ENCODE results near the gene PAOX. TPM values are rescaled to one million over a fixed set of nuclear protein-coding genes. Genes with fewer than 3 reads are reported as not detected.
A peak's percentile ranks its signal among the peaks of the same experiment; 100 is the strongest.

The PAOX gene
- total and polyA plus RNA-seq, 2 donors (not counting 1 experiment from before 2014, with no cell fraction given) = 21.1 to 24.9 TPM

DNA sequence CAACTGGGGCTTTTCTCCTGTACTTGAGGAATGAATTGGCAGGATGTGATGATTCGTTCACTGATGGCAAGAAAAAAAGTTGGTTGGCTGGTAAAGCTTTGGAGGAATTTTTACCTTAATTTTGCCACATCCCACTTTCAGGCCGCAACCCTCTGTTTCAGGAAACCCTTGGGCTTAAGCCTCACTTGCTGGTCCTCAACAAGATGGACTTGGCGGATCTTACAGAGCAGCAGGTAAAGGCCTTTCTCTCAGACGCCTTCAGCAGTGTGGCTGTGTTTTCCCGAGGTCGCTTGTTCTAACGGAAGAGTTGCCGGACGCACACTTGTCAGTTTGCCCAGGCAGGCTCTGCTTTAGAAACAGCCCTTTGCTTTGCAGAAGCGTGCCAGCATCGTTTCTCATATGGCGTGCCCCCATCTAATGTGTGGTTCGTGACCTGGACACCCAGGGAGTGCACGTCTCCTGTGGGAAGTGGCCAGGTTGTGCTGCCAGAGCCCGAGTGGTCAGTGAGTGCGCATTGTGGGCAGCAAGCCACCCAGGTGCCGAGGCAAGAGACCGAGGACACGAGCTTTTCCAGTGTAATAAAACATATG lies 17.1 kb downstream of the PAOX start:
- POLR2A ChIA-PET = no interaction called here
- peak overlapping the region; percentile 92 for H3K4me3 Mint-ChIP-seq
- Histone ChIP-seq H3K79me2 (ENCODE audit: control insufficient read depth, insufficient read depth, low read length) (peaks cover 33% of the 10 kb centered on the region), H3K4me3 (ENCODE audit: control extremely low read depth in 1 of 5, extremely low read depth in 1 of 5, insufficient read depth in 1 of 5, low read depth in 2 of 5, low read length in 4 of 5) (no peak overlapping the region), H3K4me2 (replicated peaks; ENCODE audit: low read depth, low read length, poor library complexity, severe bottlenecking) (no peak overlapping the region), H3K9me3 (ENCODE audit: control extremely low read depth in 1 of 3, control insufficient read depth in 2 of 3, insufficient read depth in 1 of 3, low read length in 2 of 3) (no peaks in the 10 kb centered on the region), H3K9ac (ENCODE audit: low read length) (no peak overlapping the region), H3K27ac (ENCODE audit: low read length in 2 of 2) (no peak overlapping the region), H4K20me1 (ENCODE audit: control insufficient read depth, insufficient read depth, low read length, poor library complexity, severe bottlenecking) (peaks cover 23% of the 10 kb centered on the region), H3K27me3 (replicated peaks in 1 of 4; ENCODE audit: control extremely low read depth in 1 of 4, control insufficient read depth in 3 of 4, insufficient read depth in 4 of 4, low read length in 3 of 4) (no peaks in the 10 kb centered on the region), H3K4me1 (ENCODE audit: control insufficient read depth in 2 of 2, insufficient read depth in 2 of 2, low read length in 2 of 2) (peaks cover 36 to 46% of the 10 kb centered on the region in 2 donors), H3K36me3 (replicated peaks in 1 of 2; ENCODE audit: control extremely low read depth in 1 of 2, control insufficient read depth in 1 of 2, extremely low read depth in 1 of 2, insufficient read depth in 2 of 2, low read length in 1 of 2) (peaks cover 0 to 37% of the 10 kb centered on the region in 2 experiments), H2AFZ (ENCODE audit: insufficient read depth, low read depth, low read length, poor library complexity, severe bottlenecking) (no peak overlapping the region)
- H3K27me3 Mint-ChIP-seq = no peaks in the 10 kb centered on the region
- H3K27ac Mint-ChIP-seq = no peak overlapping the region
- no peaks in the 10 kb centered on the region for H3K9me3 Mint-ChIP-seq (ENCODE audit: insufficient read depth)
- H3K4me1 Mint-ChIP-seq = peaks cover 52% of the 10 kb centered on the region
- TF ChIP-seq EZH2 (IDR thresholded peaks at IDR 0.05; ENCODE audit: borderline replicate concordance, insufficient read depth, low read depth, low read length, poor library complexity, severe bottlenecking) = no peak
- TF ChIP-seq, protein P1, sequence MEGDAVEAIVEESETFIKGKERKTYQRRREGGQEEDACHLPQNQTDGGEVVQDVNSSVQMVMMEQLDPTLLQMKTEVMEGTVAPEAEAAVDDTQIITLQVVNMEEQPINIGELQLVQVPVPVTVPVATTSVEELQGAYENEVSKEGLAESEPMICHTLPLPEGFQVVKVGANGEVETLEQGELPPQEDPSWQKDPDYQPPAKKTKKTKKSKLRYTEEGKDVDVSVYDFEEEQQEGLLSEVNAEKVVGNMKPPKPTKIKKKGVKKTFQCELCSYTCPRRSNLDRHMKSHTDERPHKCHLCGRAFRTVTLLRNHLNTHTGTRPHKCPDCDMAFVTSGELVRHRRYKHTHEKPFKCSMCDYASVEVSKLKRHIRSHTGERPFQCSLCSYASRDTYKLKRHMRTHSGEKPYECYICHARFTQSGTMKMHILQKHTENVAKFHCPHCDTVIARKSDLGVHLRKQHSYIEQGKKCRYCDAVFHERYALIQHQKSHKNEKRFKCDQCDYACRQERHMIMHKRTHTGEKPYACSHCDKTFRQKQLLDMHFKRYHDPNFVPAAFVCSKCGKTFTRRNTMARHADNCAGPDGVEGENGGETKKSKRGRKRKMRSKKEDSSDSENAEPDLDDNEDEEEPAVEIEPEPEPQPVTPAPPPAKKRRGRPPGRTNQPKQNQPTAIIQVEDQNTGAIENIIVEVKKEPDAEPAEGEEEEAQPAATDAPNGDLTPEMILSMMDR (IDR thresholded peaks at IDR 0.05) = no peak
- WGBS (ENCODE audit: insufficient coverage) = 99% methylated on average over 13 of the region's 19 CpGs
- intact Hi-C loops (cut with micrococcal nuclease) = no loop called here
- CTCF ChIA-PET = interaction anchor here (1.5 to 3.9 kb wide), 2 partner anchors 66 to 67 kb away, joined by 4 to 13 read pairs; no protein-coding TSS in a partner anchor
- DNase-seq = no peak
- no peak for ATAC-seq (ENCODE audit: low read depth)

DNA sequence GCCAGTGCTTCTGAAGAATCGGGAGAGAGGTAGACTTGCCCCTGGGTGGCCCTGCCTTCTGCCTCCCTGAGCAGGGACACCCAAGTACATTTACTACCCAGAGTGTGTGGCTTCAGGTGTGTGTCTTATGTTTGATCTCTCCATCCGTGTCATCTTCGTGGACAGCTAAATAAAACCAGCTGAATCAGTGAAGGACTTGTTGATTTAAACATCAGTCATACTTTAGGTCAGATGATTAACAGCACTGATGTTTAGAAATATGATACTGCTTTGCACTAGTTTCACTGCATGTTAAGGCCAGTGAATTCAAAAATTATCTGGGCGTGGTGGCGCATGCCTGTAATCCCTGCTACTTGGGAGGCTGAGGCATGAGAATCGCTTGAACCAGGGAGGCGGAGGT lies 18.9 kb downstream of the PAOX start:
- no peak overlapping the region for H3K4me3 Mint-ChIP-seq

More for the DNA sequence above, 18.9 kb downstream of the PAOX start:
- H3K4me2 ChIP-seq (replicated peaks; ENCODE audit: low read depth, low read length, poor library complexity, severe bottlenecking) = no peak overlapping the region
- TF ChIP-seq, protein P1 (IDR thresholded peaks at IDR 0.05) = no peak
- no peak for TF ChIP-seq EZH2 (IDR thresholded peaks at IDR 0.05; ENCODE audit: borderline replicate concordance, insufficient read depth, low read depth, low read length, poor library complexity, severe bottlenecking)
- H3K36me3 ChIP-seq (replicated peaks in 1 of 2; ENCODE audit: control extremely low read depth in 1 of 2, control insufficient read depth in 1 of 2, extremely low read depth in 1 of 2, insufficient read depth in 2 of 2, low read length in 1 of 2) = peaks cover 0 to 49% of the 10 kb centered on the region in 2 experiments
- peaks cover 38% of the 10 kb centered on the region for H3K79me2 ChIP-seq (ENCODE audit: control insufficient read depth, insufficient read depth, low read length)
- H3K9ac ChIP-seq (ENCODE audit: low read length) = no peak overlapping the region
- ATAC-seq (ENCODE audit: low read depth) = no peak
- no peaks in the 10 kb centered on the region for H3K9me3 Mint-ChIP-seq (ENCODE audit: insufficient read depth)
- peaks cover 39% of the 10 kb centered on the region for H4K20me1 ChIP-seq (ENCODE audit: control insufficient read depth, insufficient read depth, low read length, poor library complexity, severe bottlenecking)
- WGBS (ENCODE audit: insufficient coverage) = 97% methylated on average over 4 of the region's 7 CpGs
- H3K4me1 ChIP-seq (ENCODE audit: control insufficient read depth in 2 of 2, insufficient read depth in 2 of 2, low read length in 2 of 2) = peaks cover 22 to 33% of the 10 kb centered on the region in 2 donors
- peak overlapping the region; percentile 10 for H3K27ac Mint-ChIP-seq
- POLR2A ChIA-PET = interaction anchor here (0.7 kb wide), 1 partner anchor 22 kb away, joined by 6 read pairs; no protein-coding TSS in a partner anchor
- peaks cover 47% of the 10 kb centered on the region for H3K4me1 Mint-ChIP-seq
- no peak overlapping the region for H2AFZ ChIP-seq (ENCODE audit: insufficient read depth, low read depth, low read length, poor library complexity, severe bottlenecking)
- no peak overlapping the region for H3K4me3 ChIP-seq (ENCODE audit: control extremely low read depth in 1 of 5, extremely low read depth in 1 of 5, insufficient read depth in 1 of 5, low read depth in 2 of 5, low read length in 4 of 5)
- H3K27me3 Mint-ChIP-seq = no peaks in the 10 kb centered on the region
- no peak overlapping the region for H3K27ac ChIP-seq (ENCODE audit: low read length in 2 of 2)
- no peaks in the 10 kb centered on the region for H3K27me3 ChIP-seq (replicated peaks in 1 of 4; ENCODE audit: control extremely low read depth in 1 of 4, control insufficient read depth in 3 of 4, insufficient read depth in 4 of 4, low read length in 3 of 4)
- intact Hi-C loops (cut with micrococcal nuclease) = no loop called here
- no peak for DNase-seq
- no peaks in the 10 kb centered on the region for H3K9me3 ChIP-seq (ENCODE audit: control extremely low read depth in 1 of 3, control insufficient read depth in 2 of 3, insufficient read depth in 1 of 3, low read length in 2 of 3)
- CTCF ChIA-PET = interaction anchor here (1.2 to 1.3 kb wide), 2 partner anchors 39 to 40 kb away, joined by 3 read pairs; no protein-coding TSS in a partner anchor
